PFSK-1 (cell line): ENCODE results near the gene PIK3R1.

Source experiments
- FOXP2 ChIP-seq: optimal IDR thresholded peaks from 2 replicates; pipeline ENCODE3; 2011; ENCODE audit warnings: borderline replicate concordance, control low read depth, inconsistent platforms; ENCODE audit not compliant: insufficient read depth; ENCODE audit errors: extremely low read length, extremely low read depth
- POLR2AphosphoS5 ChIP-seq: IDR thresholded peaks from 2 replicates; pipeline ENCODE4 v1.6.1; 2012; ENCODE audit warnings: low read depth, mild to moderate bottlenecking, control low read depth, low read length, moderate library complexity
- REST ChIP-seq, 2 experiments: IDR thresholded peaks; 2 replicates each; pipeline versions ENCODE4 v1.6.1 to v1.8.0; 2011 to 2012; ENCODE audit warnings: low read depth in 2 of 2, low read length in 2 of 2, control low read depth in 1 of 2, inconsistent platforms in 1 of 2, mild to moderate bottlenecking in 1 of 2, moderate library complexity in 1 of 2; ENCODE audit not compliant: insufficient read depth in 1 of 2
- SIN3A ChIP-seq: IDR thresholded peaks from 2 replicates; pipeline ENCODE4 v1.6.1; 2012; ENCODE audit warnings: mild to moderate bottlenecking, low read length, moderate library complexity, borderline replicate concordance; ENCODE audit not compliant: insufficient read depth
- TAF1 ChIP-seq: IDR thresholded peaks from 2 replicates; pipeline ENCODE4 v1.6.1; 2012; ENCODE audit warnings: low read length, control low read depth, borderline replicate concordance; ENCODE audit not compliant: insufficient read depth

PIK3R1 gene

GRCh38 chr5:68337235-68337634 lies 121.7 kb downstream of the PIK3R1 start:
- TF ChIP-seq POLR2AphosphoS5: no peak
- TF ChIP-seq FOXP2: no peak
- TF ChIP-seq REST (IDR thresholded peaks at IDR 0.05; ENCODE audit: insufficient read depth in 1 of 2, low read depth in 2 of 2, low read length in 2 of 2): no peak
- TF ChIP-seq TAF1: no peak
- no peak for TF ChIP-seq SIN3A

- no peak for TF ChIP-seq REST (IDR thresholded peaks at IDR 0.05; ENCODE audit: insufficient read depth in 1 of 2, low read depth in 2 of 2, low read length in 2 of 2)
- no peak for TF ChIP-seq FOXP2
- no peak for TF ChIP-seq POLR2AphosphoS5
- TF ChIP-seq SIN3A: no peak
- no peak for TF ChIP-seq TAF1
Observed at GRCh38 chr5:68339921-68340321, 124.4 kb downstream of the PIK3R1 start.

- TF ChIP-seq FOXP2: no peak
- TF ChIP-seq SIN3A: no peak
Observed at GRCh38 chr5:68341006-68341405, 125.5 kb downstream of the PIK3R1 start.

- TF ChIP-seq TAF1 (no peak), FOXP2 (no peak), REST (IDR thresholded peaks at IDR 0.05; ENCODE audit: insufficient read depth in 1 of 2, low read depth in 2 of 2, low read length in 2 of 2) (no peak), POLR2AphosphoS5 (no peak), SIN3A (no peak)
Observed at GRCh38 chr5:68342693-68343092, 127.1 kb downstream of the PIK3R1 start.

- TF ChIP-seq TAF1 (no peak), FOXP2 (no peak), POLR2AphosphoS5 (no peak), REST (IDR thresholded peaks at IDR 0.05; ENCODE audit: insufficient read depth in 1 of 2, low read depth in 2 of 2, low read length in 2 of 2) (no peak), SIN3A (no peak)
Observed at GRCh38 chr5:68343421-68343826, 127.9 kb downstream of the PIK3R1 start.
